GM23338 (cell line): ENCODE results near the gene GRID1. TPM values are rescaled to one million over a fixed set of nuclear protein-coding genes. Genes with fewer than 3 reads are reported as not detected.

Experiments
- ATAC-seq: fragments of 200-7000 bp; cut with Tn5 transposase; 3 replicates; pipeline ENCODE4 v1.9.1; 2020
- DNase-seq: peaks from one replicate; pipeline ENCODE4 v3.0.0-alpha.2; 2015; ENCODE audit warnings: low spot score
- H2AFZ ChIP-seq: fragments of 200-600 bp; sonication (generic); 2 replicates; pipeline ENCODE4 v1.8.0; 2016; ENCODE audit warnings: antibody characterized with exemption, mild to moderate bottlenecking, moderate library complexity
- H3F3A ChIP-seq: fragments of 200-600 bp; sonication (generic); replicated peaks from 2 replicates; pipeline ENCODE4 v1.8.0; 2017; ENCODE audit warnings: antibody characterized with exemption, mixed run types, low read depth
- H3K27ac ChIP-seq: fragments of 200-600 bp; sonication (generic); 2 replicates; pipeline ENCODE4 v1.6.1; 2016; ENCODE audit warnings: low read depth
- H3K27me3 ChIP-seq: fragments of 200-600 bp; sonication (generic); 2 replicates; pipeline ENCODE4 v1.8.0; 2016; ENCODE audit warnings: mild to moderate bottlenecking, mixed run types, moderate library complexity; ENCODE audit not compliant: insufficient read depth
- H3K36me3 ChIP-seq: fragments of 200-600 bp; sonication (generic); 2 replicates; pipeline ENCODE4 v1.8.0; 2016; ENCODE audit warnings: mild to moderate bottlenecking; ENCODE audit not compliant: insufficient read depth
- H3K4me1 ChIP-seq: fragments of 200-600 bp; sonication (generic); 2 replicates; pipeline ENCODE4 v1.8.0; 2016; ENCODE audit warnings: mild to moderate bottlenecking, moderate library complexity; ENCODE audit not compliant: insufficient read depth
- H3K4me2 ChIP-seq: fragments of 200-600 bp; sonication (generic); 2 replicates; pipeline ENCODE4 v1.7.1; 2017; ENCODE audit warnings: mixed run types
- H3K4me3 ChIP-seq: fragments of 200-600 bp; sonication (generic); 2 replicates; pipeline ENCODE4 v1.6.1; 2016; ENCODE audit warnings: mixed run types
- H3K79me2 ChIP-seq: fragments of 200-600 bp; sonication (generic); replicated peaks from 2 replicates; pipeline ENCODE4 v1.8.0; 2017; ENCODE audit warnings: mild to moderate bottlenecking; ENCODE audit not compliant: insufficient read depth
- H3K9me2 ChIP-seq: fragments of 200-600 bp; sonication (generic); 2 replicates; pipeline ENCODE4 v1.8.0; 2017; ENCODE audit not compliant: insufficient read depth
- H4K20me1 ChIP-seq: fragments of 200-600 bp; sonication (generic); replicated peaks from 2 replicates; pipeline ENCODE4 v1.8.0; 2017; ENCODE audit warnings: mild to moderate bottlenecking; ENCODE audit not compliant: insufficient read depth
- H3K27ac Mint-ChIP-seq: 2 replicates; pipeline ENCODE4 v1.8.0; 2020; ENCODE audit warnings: inconsistent platforms, mild to moderate bottlenecking, moderate library complexity, mixed read lengths
- H3K27me3 Mint-ChIP-seq: 3 replicates; pipeline ENCODE4 v1.8.0; 2022; ENCODE audit warnings: low read depth, mild to moderate bottlenecking, moderate library complexity, mixed read lengths, inconsistent platforms; ENCODE audit not compliant: insufficient read depth, poor library complexity
- H3K36me3 Mint-ChIP-seq: 3 replicates; pipeline ENCODE4 v1.8.0; 2021; ENCODE audit warnings: low read depth, mild to moderate bottlenecking, inconsistent platforms, moderate library complexity, mixed read lengths
- H3K4me1 Mint-ChIP-seq: 3 replicates; pipeline ENCODE4 v1.8.0; 2020; ENCODE audit warnings: mild to moderate bottlenecking, inconsistent platforms, mixed read lengths
- H3K4me3 Mint-ChIP-seq: 3 replicates; pipeline ENCODE4 v1.8.0; 2021; ENCODE audit warnings: moderate library complexity, mild to moderate bottlenecking, inconsistent platforms, mixed read lengths
- H3K9me3 Mint-ChIP-seq: 3 replicates; pipeline ENCODE4 v1.8.0; 2020; ENCODE audit warnings: moderate library complexity, mild to moderate bottlenecking, inconsistent platforms, mixed read lengths
- CREB1 ChIP-seq: fragments of 250-450 bp; sonication (Bioruptor Pico); IDR thresholded peaks from 2 replicates; pipeline ENCODE4 v1.5.0; 2020; ENCODE audit warnings: low read depth, mild to moderate bottlenecking, moderate library complexity
- ETS1 ChIP-seq: IDR thresholded peaks from 2 replicates; pipeline ENCODE4 v1.6.1; 2016; ENCODE audit warnings: antibody characterized with exemption
- EZH2 ChIP-seq: fragments of 200-600 bp; sonication (generic); IDR thresholded peaks from one replicate; pipeline ENCODE4 v1.8.0; 2017; ENCODE audit warnings: antibody characterized with exemption, mild to moderate bottlenecking, low read depth; ENCODE audit not compliant: unreplicated experiment
- EZH2phosphoT487 ChIP-seq: fragments of 200-600 bp; sonication (generic); IDR thresholded peaks from one replicate; pipeline ENCODE4 v1.8.1; 2018; ENCODE audit warnings: antibody characterized with exemption; ENCODE audit not compliant: unreplicated experiment
- JUNB ChIP-seq: IDR thresholded peaks from one replicate; pipeline ENCODE4 v1.6.1; 2016; ENCODE audit warnings: antibody characterized with exemption; ENCODE audit not compliant: unreplicated experiment
- NANOG ChIP-seq: IDR thresholded peaks from 2 replicates; pipeline ENCODE4 v1.6.1; 2016; ENCODE audit warnings: antibody characterized with exemption, borderline replicate concordance
- POLR2AphosphoS5 ChIP-seq: IDR thresholded peaks from 2 replicates; pipeline ENCODE4 v1.6.1; 2016; ENCODE audit warnings: antibody characterized with exemption, low read depth
- REST ChIP-seq: IDR thresholded peaks from one replicate; pipeline ENCODE4 v1.6.1; 2018; ENCODE audit warnings: antibody characterized with exemption; ENCODE audit not compliant: unreplicated experiment
- STAT1 ChIP-seq: IDR thresholded peaks from one replicate; pipeline ENCODE4 v1.6.1; 2016; ENCODE audit warnings: antibody characterized with exemption; ENCODE audit not compliant: unreplicated experiment
- ZNF114 ChIP-seq: fragments of 250-450 bp; sonication (Bioruptor Pico); IDR thresholded peaks from 2 replicates; pipeline ENCODE4 v1.5.0; 2020; ENCODE audit warnings: mild to moderate bottlenecking, moderate library complexity
- ZNF331 ChIP-seq: fragments of 250-450 bp; sonication (Bioruptor Pico); IDR thresholded peaks from 2 replicates; pipeline ENCODE4 v1.5.0; 2020; ENCODE audit warnings: low read depth, mild to moderate bottlenecking, moderate library complexity
- ZNF462 ChIP-seq: fragments of 250-450 bp; sonication (Bioruptor Pico); IDR thresholded peaks from 2 replicates; pipeline ENCODE4 v1.5.0; 2020; ENCODE audit warnings: mild to moderate bottlenecking, moderate library complexity
- polyA plus RNA-seq: library from polyadenylated mRNA; unstranded; fragments of >200 nt; fragmentation: Nextera tagmentation; extraction: Ambion mirVana; gene quantifications from 2 replicates; pipeline ENCODE4 v1.2.1, GENCODE V29; 2016
- total RNA-seq: library from RNA; depleted of rRNA; stranded (reverse); fragments of >200 nt; shearing (Covaris generic); gene quantifications from 2 replicates; pipeline ENCODE4 v1.2.3, GENCODE V29; 2014
- TF ChIP-seq, protein P1 (sequence below), 2 experiments: fragments of 200-600 bp in 1 of 2; sonication (generic) in 1 of 2; conservative IDR thresholded peaks; 2 replicates each; pipeline versions ENCODE4 v1.5.1 to v1.6.1; 2016 to 2017; ENCODE audit warnings: antibody characterized with exemption in 2 of 2, low read depth in 2 of 2, mild to moderate bottlenecking in 2 of 2, moderate library complexity in 1 of 2

GRID1 gene
- total and polyA plus RNA-seq, 2 experiments from 2014 or later: 0.14 to 0.15 TPM

DNA sequence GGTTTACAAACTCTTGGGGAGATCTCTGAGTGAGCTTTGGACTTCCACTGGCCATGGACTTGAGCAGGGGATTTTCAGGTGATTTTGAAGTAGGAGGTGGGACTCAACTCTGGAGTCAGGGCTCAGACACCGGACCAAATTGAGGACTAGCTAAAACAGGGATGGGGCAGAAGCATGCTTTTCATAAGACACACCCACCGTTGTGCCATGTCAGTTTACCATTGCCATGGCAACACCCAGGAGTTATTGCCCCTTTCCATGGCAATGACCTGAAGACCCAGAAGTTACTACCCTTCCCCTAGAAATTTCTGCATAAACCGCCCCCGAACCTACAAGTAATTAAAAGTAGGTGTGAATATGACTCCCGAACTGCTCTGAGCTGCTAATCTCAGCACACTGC lies 320.7 kb downstream of the GRID1 start:
- Mint-ChIP-seq H3K4me3 (no peak overlapping the region), H3K36me3 (no peaks in the 10 kb centered on the region), H3K9me3 (peaks cover 72% of the 10 kb centered on the region), H3K27me3 (no peaks in the 10 kb centered on the region), H3K27ac (no peak overlapping the region), H3K4me1 (no peaks in the 10 kb centered on the region; the same call in 2 of the 3 replicates)
- H3F3A ChIP-seq: no peaks in the 10 kb centered on the region
- H3K4me1 ChIP-seq: no peaks in the 10 kb centered on the region
- H3K27me3 ChIP-seq: no peaks in the 10 kb centered on the region
- ATAC-seq (no peak), DNase-seq (no peak)
- H3K4me3 ChIP-seq: no peak overlapping the region
- no peak overlapping the region for H3K27ac ChIP-seq
- no peaks in the 10 kb centered on the region for H3K9me2 ChIP-seq
- H3K4me2 ChIP-seq: no peak overlapping the region
- no peak for TF ChIP-seq REST
- no peak for TF ChIP-seq ZNF462 (CRISPR knock-in tag)
- no peak for TF ChIP-seq ZNF331 (CRISPR knock-in tag)
- TF ChIP-seq STAT1: no peak
- TF ChIP-seq, protein P1, sequence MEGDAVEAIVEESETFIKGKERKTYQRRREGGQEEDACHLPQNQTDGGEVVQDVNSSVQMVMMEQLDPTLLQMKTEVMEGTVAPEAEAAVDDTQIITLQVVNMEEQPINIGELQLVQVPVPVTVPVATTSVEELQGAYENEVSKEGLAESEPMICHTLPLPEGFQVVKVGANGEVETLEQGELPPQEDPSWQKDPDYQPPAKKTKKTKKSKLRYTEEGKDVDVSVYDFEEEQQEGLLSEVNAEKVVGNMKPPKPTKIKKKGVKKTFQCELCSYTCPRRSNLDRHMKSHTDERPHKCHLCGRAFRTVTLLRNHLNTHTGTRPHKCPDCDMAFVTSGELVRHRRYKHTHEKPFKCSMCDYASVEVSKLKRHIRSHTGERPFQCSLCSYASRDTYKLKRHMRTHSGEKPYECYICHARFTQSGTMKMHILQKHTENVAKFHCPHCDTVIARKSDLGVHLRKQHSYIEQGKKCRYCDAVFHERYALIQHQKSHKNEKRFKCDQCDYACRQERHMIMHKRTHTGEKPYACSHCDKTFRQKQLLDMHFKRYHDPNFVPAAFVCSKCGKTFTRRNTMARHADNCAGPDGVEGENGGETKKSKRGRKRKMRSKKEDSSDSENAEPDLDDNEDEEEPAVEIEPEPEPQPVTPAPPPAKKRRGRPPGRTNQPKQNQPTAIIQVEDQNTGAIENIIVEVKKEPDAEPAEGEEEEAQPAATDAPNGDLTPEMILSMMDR (conservative IDR thresholded peaks at IDR 0.05; ENCODE audit: low read depth in 2 of 2): no peak
- no peak for TF ChIP-seq CREB1 (CRISPR knock-in tag)
- no peak for TF ChIP-seq JUNB
- TF ChIP-seq EZH2phosphoT487: no peak
- TF ChIP-seq POLR2AphosphoS5: no peak
- TF ChIP-seq EZH2: no peak
- TF ChIP-seq ZNF114 (CRISPR knock-in tag): no peak
- no peak for TF ChIP-seq NANOG
- TF ChIP-seq ETS1: no peak
- H3K79me2 ChIP-seq: no peaks in the 10 kb centered on the region
- no peak overlapping the region for H2AFZ ChIP-seq
- no peaks in the 10 kb centered on the region for H4K20me1 ChIP-seq
- H3K36me3 ChIP-seq: no peaks in the 10 kb centered on the region
